ENCODE results near the gene CCNE1.
A peak's percentile ranks its signal among the peaks of the same experiment; 100 is the strongest.

The CCNE1 gene

DNA sequence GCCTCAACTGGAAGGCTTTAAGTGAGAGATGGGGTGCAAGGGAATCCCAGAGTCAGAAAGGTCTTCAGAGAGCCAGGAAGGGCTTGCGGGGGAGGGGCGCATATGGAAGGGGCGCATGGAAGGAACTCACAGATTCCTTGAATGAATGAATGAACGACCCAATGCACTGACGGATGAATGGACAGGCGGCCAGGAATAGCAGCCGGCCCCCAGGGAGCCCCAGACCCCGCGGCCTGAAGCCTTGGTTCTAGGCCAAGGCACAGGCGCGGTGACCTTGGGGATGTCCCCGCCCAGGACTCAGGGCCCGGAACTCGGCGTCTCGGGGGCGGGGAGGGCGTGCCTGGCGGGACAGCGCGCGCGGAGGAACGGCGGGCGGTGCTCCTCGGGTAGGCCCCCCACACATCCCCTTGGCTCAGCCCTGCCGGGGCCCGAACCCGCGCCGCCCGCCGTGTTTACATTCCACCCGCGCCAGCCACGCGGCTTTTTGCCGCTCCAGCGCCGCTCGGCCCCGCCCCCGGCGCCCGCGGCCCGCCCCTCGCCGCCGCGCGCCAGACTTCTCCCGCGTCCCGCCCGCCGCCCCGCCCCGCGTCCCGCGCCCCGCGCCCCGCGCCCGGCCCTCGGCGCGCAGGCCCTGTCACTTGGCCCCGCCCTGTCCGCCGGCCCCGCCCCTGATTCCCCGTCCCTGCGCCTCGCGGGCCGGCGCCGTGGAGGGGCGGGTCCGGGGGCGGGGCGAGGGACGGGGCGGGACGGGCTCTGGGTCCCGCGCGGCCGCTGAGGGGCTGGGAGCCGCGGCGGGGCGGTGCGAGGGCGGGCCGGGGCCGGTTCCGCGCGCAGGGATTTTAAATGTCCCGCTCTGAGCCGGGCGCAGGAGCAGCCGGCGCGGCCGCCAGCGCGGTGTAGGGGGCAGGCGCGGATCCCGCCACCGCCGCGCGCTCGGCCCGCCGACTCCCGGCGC is at the start of gene CCNE1:
Gene CCNE1 (plus strand): TSS at position 867 of the 955 bp plus-strand sequence. CDS start 565 bp downstream, outside the sequence.
- DNase-seq (ENCODE audit: low read depth) = no peak

DNA sequence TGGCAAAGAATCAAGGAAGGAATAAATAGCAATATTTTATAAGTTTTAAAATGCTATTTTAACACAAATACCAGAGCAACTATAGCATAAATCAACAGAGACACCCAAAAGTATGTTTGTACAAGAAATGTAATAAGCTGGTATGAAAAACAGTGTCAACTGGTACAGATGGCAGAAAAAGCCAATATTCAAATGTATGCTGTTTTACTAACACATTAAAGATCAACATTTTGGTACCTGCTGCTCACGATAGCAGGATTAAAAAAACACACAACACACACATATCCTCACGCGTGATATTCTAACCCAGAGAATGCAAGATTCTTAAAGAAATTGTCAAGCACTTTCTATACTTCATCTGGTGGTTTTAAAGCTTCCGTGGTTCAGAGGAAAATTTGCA is 48.6 kb upstream of the CCNE1 start:
- DNase-seq (ENCODE audit: low read depth) = no peak

- DNase-seq (ENCODE audit: low read depth) = no peak
Measured at GRCh38 chr19:29764361-29764760, 47.4 kb upstream of the CCNE1 start.

DNA sequence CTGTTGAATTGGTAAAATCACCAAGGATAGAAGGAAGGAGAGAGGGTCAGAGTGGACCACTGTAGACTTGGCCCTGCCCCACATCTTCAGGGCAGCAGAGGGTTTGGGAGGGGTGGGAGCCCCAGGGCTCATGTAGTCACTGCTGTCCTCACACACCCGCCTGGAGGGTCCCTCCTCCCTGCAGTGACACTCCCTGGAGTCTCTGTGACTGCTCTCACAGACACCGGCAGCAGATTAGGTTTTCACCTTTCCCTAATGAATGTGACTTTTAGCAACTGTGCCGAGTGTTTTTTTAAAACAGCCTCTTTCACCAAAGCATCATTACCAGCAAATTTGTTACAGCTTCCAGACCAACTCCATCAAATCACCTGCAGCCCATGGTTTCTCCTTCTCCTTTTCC is 45.7 kb upstream of the CCNE1 start:
- DNase-seq (ENCODE audit: low read depth) = no peak

DNA sequence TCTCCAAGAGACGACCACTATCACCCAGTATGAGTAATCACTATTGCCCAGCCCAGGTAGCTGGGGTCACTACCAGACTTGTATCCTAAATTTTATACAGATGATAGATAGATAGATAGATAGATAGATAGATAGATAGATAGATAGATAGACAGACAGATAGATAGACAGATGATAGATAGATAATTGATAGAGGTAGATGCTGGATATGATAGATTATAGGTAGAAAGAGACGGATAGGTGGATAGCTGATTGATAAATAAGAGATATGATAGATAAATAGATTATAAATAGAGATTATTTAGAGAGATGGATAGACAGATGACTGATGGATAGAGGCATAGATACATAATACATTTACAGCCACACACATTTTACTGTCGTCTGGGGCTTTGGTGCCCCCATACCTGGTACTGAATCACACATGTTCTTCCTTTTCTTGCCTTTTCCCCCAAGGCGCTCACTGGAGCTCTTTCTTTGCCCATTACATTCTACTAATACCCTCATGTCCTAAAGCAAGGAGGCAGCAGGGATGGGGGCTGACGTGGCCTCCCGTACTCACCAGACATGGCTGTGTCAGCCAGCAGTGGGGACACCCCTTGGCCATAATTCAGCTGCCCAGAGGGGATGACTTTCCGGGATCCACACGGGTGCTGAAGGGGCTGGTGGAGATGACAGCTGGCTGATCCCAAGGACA is 44.6 kb upstream of the CCNE1 start:
- DNase-seq (ENCODE audit: low read depth) = no peak

DNA sequence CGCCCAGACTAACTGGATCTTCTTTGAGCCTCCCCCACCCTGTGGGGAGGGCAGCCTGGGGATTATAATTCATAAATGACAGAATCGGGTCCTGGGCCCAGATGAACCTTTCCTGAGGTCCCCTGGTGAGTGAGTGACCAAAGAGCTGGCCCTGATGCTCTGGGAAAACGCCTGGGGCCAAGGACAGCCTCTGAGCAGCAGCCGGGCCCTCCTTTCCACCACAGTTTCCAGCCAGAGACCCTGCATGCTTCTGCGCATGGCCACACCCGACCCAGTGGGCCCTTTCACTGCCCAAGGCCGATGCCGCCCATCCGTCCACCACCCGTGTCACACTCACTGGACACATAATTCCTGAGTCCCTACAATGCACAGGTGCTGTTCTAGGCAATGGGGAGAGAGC is 43.6 kb upstream of the CCNE1 start:
- no peak for DNase-seq (ENCODE audit: low read depth)

GRCh38 chr19:29769997-29770396 is 41.8 kb upstream of the CCNE1 start:
- no peak for DNase-seq (ENCODE audit: low read depth)

- no peak for DNase-seq (ENCODE audit: low read depth)
Measured at GRCh38 chr19:29770648-29771047, 41.1 kb upstream of the CCNE1 start.

DNA sequence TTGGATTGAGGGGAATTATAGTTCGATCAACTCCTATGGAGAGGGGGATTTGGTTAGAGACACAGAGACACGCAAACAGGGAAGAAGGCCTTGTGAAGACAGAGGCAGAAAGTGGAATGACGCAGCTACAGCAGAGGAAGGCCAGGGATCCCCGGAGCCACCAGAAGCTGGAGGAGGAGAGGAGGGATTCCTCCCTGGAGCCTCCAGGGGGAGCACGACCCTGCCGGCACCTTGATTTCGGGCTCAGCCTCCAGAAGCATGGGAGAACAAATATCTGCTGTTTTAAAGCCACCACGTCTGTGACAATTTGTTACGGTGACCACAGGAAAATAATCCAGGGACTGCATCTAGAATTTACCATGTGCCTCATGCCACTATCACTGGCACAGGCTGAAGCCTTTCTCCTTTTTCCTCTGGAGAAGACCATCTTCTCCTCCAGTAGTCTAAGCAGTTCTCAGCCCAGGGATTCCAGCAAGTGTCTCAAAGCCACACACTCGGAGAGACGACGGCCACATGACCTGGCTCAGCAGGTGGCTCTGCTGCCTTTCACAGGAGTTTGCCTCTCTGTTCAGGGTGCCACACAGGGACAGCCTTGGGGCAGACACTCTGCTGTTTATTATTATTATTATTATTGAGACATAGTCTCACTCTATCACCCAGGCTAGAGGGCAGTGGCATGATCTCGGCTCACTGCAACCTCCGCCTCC is 39.9 kb upstream of the CCNE1 start:
- DNase-seq (ENCODE audit: low read depth) = peak; percentile 1

- no peak for DNase-seq (ENCODE audit: low read depth)
Measured at GRCh38 chr19:29772696-29773095, 39.1 kb upstream of the CCNE1 start.

DNA sequence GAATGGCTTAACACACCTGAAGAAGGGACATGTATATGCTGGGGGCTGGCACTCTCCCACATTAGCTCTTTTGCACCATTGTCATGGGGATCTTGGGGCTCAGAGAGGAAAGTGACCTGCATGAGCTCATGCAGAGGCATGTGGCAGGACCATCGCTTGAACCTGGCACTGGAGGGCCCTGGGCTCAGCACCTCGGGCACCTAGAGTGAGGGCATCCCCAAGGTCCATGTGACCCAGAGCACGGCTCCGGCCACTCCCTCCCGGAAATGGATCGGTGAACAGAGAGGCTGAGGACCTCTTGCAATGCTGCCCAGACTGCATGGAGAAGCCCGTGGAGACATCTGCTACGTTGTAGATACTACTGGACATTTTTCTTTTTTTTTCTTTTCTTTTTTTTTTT is 38.6 kb upstream of the CCNE1 start:
- DNase-seq (ENCODE audit: low read depth) = no peak

DNA sequence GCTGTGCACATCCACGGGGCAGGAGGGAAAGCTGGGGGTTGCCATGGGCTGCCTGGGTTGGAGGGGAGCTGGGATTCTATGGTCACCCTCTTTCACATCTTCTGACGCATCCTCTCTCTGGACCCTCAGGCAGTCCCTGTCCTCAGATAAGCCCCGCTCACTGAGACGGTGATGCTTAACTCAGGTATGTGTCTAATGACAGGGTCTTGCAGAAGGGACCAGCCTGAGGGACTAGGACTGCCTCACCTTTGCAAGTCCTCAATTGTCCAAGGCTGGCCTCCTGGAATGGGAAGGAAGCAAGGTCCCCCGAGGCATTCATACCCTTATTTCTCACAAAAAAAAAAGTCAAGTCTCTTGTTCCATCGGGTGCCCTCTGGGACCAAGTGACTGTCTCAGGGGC is 37.7 kb upstream of the CCNE1 start:
- DNase-seq (ENCODE audit: low read depth) = no peak

- no peak for DNase-seq (ENCODE audit: low read depth)
Measured at GRCh38 chr19:29777781-29778309, 33.9 kb upstream of the CCNE1 start.

DNA sequence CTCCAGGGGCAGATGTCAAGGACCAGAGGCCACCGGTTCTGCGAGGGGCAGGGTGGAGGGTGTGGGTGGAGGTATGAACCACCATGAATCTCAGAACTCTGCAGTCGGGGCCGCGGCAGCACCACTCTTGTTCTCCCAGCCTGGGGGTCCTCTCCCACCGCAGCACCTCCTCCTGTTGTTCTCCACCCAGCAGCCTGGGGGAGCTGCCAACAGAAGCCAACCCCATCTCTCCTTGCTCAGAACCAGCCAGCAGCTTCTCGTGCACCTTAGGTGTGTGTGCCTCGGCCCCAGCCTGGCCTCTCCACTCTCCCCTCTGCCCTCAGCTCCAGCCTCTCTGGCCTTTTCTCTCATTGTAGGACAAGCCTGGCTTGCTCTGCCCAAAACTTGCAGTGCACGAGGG is 31.9 kb upstream of the CCNE1 start:
- no peak for DNase-seq (ENCODE audit: low read depth)

GRCh38 chr19:29781386-29782259 is 30.2 kb upstream of the CCNE1 start:
- no peak for DNase-seq (ENCODE audit: low read depth)

DNA sequence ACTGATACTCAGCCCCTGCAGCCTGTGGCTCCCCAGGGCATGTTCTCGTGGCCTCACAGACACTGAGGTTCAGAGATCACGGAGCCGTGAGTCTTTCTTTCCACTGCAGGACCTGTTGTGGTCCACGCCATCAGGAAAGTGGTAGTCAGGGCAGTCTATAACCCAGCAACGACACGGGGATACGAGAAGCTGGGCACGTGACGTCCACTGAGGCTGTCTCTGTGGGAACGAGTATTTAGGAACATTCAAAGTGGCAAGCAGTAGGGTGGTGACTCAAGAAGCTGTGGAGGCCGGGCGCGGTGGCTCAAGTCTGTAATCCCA is 29.6 kb upstream of the CCNE1 start:
- no peak for DNase-seq (ENCODE audit: low read depth)

- DNase-seq (ENCODE audit: low read depth) = no peak
Measured at GRCh38 chr19:29783627-29784190, 28.1 kb upstream of the CCNE1 start.

- DNase-seq (ENCODE audit: low read depth) = no peak
Measured at GRCh38 chr19:29784598-29785223, 27.1 kb upstream of the CCNE1 start.

DNA sequence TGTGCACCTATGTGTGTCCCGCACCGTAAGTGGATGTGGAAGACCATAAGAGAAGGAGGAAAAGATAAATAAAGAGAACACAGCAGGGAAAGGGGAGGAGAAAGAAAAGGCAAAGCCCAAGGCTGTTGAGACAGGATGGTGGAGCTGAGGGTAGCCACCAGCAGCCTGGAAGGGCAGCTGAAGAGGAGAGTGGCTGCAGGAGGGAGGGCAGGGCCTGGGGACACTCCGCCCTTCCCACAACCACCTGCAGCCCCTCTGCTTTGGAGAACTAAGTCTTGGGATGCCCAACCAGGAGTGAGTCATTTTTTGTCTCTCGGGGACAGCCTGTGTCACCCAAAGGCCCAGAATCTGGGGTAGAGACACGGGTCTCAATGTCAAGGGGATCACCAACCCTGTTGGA is 26.4 kb upstream of the CCNE1 start:
- DNase-seq (ENCODE audit: low read depth) = no peak

- no peak for DNase-seq (ENCODE audit: low read depth)
Measured at GRCh38 chr19:29785955-29786589, 25.7 kb upstream of the CCNE1 start.

All from non-pigmented ciliary epithelial cell (primary cell).